22Rv1 (cell line): ENCODE results near the gene NR1D2.

Source experiments
- H3K27ac ChIP-seq: fragments of 450-650 bp; 2 replicates; pipeline ENCODE4 v1.5.1; 2017
- ZFX ChIP-seq: fragments of 450-650 bp; IDR thresholded peaks from 2 replicates; pipeline ENCODE4 v1.6.1; 2017; ENCODE audit warnings: antibody characterized with exemption, borderline replicate concordance
- TF ChIP-seq, protein P1 (sequence below): fragments of 450-650 bp; IDR thresholded peaks from 2 replicates; pipeline ENCODE4 v1.5.1; 2017; ENCODE audit warnings: mild to moderate bottlenecking

Gene NR1D2

DNA sequence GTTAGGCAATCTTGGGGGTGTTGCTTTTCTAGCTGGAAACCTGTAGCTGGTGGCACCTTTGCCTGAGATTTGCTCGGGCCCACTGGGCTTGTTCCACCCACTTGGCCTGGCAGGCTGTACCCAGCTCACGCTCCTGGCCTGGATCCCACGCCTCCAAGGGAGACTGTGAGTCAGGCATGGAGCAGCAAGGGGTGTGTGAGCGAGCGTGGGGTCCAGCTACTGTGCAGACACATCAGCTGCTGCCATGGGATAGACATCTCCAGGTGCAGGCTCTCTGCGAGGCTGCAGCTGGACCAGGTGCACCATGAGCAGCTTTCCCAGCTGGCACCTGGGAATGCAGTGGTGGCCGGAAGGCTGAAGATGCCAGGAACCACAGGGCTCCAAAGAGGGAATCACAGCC is 36.0 kb downstream of the NR1D2 start:
- no peak overlapping the region for H3K27ac ChIP-seq
- TF ChIP-seq, protein P1, sequence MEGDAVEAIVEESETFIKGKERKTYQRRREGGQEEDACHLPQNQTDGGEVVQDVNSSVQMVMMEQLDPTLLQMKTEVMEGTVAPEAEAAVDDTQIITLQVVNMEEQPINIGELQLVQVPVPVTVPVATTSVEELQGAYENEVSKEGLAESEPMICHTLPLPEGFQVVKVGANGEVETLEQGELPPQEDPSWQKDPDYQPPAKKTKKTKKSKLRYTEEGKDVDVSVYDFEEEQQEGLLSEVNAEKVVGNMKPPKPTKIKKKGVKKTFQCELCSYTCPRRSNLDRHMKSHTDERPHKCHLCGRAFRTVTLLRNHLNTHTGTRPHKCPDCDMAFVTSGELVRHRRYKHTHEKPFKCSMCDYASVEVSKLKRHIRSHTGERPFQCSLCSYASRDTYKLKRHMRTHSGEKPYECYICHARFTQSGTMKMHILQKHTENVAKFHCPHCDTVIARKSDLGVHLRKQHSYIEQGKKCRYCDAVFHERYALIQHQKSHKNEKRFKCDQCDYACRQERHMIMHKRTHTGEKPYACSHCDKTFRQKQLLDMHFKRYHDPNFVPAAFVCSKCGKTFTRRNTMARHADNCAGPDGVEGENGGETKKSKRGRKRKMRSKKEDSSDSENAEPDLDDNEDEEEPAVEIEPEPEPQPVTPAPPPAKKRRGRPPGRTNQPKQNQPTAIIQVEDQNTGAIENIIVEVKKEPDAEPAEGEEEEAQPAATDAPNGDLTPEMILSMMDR, result no peak
- TF ChIP-seq ZFX, result no peak

DNA sequence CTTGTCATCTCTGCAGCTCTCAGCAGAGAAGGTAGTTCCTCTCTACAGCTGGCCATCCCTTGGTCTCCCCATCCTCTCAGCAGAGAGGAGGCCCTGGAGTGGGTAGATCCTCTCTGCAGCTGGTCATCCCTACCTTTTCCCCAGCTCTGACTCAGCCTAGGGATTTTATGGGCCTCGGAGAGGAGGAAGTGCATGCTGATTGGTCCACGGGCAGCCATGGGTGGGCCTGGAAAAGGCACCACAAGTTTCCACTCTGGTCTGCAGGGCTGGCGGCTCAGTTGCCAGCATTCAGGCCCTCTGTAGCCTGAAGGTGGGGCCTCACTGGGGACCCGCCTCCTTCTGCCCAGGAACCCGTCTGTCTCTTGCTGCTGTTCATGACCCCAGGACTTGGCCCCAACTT is 36.9 kb downstream of the NR1D2 start:
- H3K27ac ChIP-seq, result no peak overlapping the region
- TF ChIP-seq, protein P1, result no peak
- TF ChIP-seq ZFX, result no peak

DNA sequence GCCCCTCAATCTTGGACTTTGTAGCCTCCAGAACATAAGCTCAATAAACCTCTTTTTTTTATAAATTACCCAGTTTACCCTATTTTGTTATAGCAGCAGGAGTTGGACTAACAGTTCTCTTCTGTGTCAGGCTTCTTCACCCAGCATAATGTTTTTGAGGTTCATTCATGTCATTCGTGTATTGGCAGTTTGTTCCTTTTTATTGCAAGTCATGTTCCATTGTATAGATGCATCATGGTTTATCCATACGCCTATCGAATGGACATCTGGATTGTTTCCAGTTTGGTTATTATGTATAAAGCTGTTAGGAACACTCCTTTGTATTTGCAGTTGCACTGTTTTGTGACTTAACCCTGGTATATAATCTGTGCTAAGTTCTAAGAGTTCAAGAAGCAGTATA is 39.8 kb downstream of the NR1D2 start:
- no peak overlapping the region for H3K27ac ChIP-seq
- TF ChIP-seq, protein P1, result no peak
- no peak for TF ChIP-seq ZFX

DNA sequence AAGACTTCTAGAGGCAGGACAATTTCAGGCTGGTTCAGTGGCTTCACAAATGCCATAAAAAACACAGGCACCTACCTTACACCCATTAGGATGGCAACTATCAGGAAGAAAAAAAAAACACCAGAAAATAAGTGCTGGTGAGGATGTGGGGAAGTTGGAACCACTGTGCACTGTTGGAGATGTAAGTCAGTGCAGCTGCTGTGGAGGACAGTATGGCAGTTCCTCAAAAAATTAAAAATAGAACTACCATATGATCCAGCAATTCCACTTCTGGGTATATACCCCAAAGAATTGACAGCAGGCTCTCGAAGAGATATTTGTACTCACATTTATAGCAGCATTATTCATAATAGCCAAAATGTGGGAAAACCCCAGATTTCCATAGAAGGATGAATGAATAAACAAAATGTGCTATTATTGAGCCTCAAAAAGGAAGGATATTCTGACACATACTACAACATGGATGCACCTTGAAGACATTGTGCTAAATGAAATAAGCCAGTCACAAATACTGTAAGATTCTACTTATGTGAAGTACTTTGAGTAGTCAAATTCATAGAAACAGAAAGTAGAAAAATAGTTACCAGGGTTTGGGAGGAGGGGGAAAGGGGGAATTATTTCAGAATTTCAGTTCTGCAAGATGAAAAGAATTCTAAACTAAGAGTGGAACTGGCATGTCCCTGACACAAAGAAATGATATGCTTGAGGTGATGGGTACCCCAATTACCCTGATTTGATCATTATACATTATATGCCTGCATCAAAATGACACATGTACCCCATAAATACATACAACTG is 40.9 kb downstream of the NR1D2 start:
- H3K27ac ChIP-seq, result no peak overlapping the region
- TF ChIP-seq, protein P1, result no peak
- TF ChIP-seq ZFX, result no peak

DNA sequence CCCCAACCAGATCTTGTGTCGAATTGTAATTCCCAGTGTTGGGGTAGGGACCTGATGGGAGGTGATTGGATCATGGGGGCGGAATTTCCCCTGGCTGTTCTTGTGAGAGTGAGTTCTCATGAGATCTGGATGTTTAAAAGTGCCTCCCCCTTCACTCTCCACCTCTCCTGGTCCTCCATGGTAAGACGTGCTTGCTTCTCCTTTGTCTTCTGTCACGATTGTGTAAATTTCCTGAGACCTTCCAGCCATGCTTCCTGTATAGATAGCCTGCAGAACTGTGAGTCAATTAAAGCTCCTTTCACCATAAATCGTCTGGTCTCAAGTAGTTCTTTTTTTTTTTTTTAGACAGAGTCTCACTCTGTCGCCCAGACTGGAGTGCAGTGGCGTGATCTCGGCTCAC is 42.3 kb downstream of the NR1D2 start:
- TF ChIP-seq ZFX, result no peak
- TF ChIP-seq, protein P1, result no peak
- no peak overlapping the region for H3K27ac ChIP-seq

DNA sequence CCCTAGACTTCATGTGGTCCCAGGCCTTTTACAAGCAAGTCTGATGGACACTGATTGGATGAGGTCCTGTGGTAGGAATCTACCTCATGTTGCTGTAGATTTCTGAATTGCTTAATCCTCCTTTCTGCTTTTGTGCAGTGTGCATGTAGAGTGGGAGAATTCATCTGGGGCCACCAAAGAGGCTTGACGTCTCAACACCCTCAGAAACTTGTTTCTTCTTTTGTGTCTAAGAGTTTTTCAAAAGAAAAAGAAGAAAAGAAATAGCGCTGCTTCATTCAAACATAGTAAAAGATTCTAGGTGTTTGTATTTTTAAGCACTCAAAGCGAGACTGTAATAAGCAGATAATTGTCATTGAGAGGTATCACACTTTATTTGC is 46.2 kb downstream of the NR1D2 start:
- TF ChIP-seq, protein P1, result no peak
- TF ChIP-seq ZFX, result no peak
- no peak overlapping the region for H3K27ac ChIP-seq

DNA sequence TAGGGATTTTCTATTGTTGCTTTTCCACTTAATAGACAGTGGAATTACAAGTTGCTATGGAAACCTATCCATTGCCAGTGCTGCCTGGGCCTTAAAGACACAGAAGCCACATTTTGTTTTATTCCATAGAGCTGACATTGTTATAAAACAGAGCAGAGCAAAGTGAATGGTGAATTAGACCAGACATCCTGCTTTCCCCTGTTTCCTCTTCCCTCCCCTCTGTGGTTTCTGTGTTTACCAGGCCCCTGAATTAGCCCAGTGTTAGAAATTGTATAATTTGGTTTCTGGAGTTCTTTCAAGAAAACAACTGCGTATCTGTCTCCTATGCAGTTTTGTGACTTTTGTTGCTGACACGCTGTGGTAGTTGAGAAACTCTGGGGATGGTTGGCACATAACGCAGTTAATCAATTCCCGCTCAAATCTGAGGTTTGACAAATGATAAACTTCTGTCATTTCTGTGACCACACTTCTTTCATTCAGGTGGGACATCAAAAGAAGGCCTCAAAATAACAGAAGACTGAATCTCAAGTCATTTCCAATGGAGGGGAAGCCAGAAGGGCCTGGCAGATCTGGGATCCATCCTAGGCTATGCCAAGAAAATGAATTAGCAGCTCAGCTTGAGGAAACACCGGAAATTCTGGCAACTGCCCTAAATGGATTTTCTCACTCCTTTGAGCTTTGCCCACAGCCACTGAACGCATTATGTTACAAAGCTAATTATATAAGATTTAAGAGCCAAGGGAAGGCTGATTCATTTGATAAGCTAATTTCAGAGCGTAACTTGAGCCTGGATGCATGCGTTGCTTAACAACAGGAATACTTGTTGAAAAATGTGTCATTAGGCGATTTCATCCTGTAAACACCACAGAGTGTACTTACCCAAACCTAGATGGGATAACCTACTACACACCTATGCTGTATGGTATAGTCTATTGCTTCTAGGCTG is 46.9 kb downstream of the NR1D2 start:
- TF ChIP-seq, protein P1, result no peak
- TF ChIP-seq ZFX, result no peak
- no peak overlapping the region for H3K27ac ChIP-seq
